K562 (cell line): ENCODE data around the gene MCFD2. TPM values are rescaled to one million over a fixed set of nuclear protein-coding genes. Genes with fewer than 3 reads are reported as not detected.
A peak's percentile ranks its signal among the peaks of the same experiment; 100 is the strongest.

ENCODE experiments used
- BACH1 ChIP-seq: fragments of 200-800 bp; sonication (Bioruptor generic); IDR thresholded peaks from 2 replicates; pipeline ENCODE4 v1.6.1; 2016; ENCODE audit warnings: missing genetic modification characterization, missing compliant biosample characterization
- BRD4 ChIP-seq: fragments of 200-600 bp; sonication (generic); IDR thresholded peaks from 2 replicates; pipeline ENCODE4 v1.6.1; 2017; ENCODE audit warnings: inconsistent platforms
- BRD9 ChIP-seq: fragments of 450-650 bp; IDR thresholded peaks from 2 replicates; pipeline ENCODE4 v1.6.1; 2018; ENCODE audit warnings: low read depth; ENCODE audit not compliant: partially characterized antibody
- C11orf30 ChIP-seq: fragments of 450-650 bp; IDR thresholded peaks from 2 replicates; pipeline ENCODE4 v1.6.1; 2016; ENCODE audit warnings: low read depth, mild to moderate bottlenecking
- CEBPZ ChIP-seq: fragments of 150-350 bp; IDR thresholded peaks from 2 replicates; pipeline ENCODE4 v1.6.1; 2014; ENCODE audit warnings: low read depth, mild to moderate bottlenecking, low read length, borderline replicate concordance
- DACH1 ChIP-seq: fragments of 450-650 bp; IDR thresholded peaks from 2 replicates; pipeline ENCODE4 v1.6.1; 2018; ENCODE audit not compliant: partially characterized antibody
- E2F3 ChIP-seq: fragments of 250-450 bp; sonication (Bioruptor Pico); IDR thresholded peaks from 2 replicates; pipeline ENCODE4 v1.4.0; 2020; ENCODE audit warnings: mild to moderate bottlenecking
- EGR1 ChIP-seq: fragments of 450-650 bp; conservative IDR thresholded peaks from 2 replicates; pipeline ENCODE4 v1.6.1; 2017; ENCODE audit warnings: mild to moderate bottlenecking
- FOXM1 ChIP-seq, 2 experiments: fragments of 450-650 bp in 1 of 2; sonication (generic) in 1 of 2; formaldehyde crosslinking in 1 of 2; IDR thresholded peaks; 2 replicates each; pipeline versions ENCODE4 v1.6.1 to v1.9.0; 2017 to 2022; ENCODE audit warnings: low read depth in 2 of 2, mild to moderate bottlenecking in 2 of 2, missing genetic modification reagents in 1 of 2, moderate library complexity in 1 of 2
- MCM7 ChIP-seq, 2 experiments: fragments of 450-650 bp; IDR thresholded peaks; 2 replicates each; pipeline ENCODE4 v1.6.1; 2016 to 2018
- MLLT1 ChIP-seq, 2 experiments: fragments of 450-650 bp; IDR thresholded peaks; 2 replicates each; pipeline ENCODE4 v1.6.1; 2016
- NCOR1 ChIP-seq: fragments of 450-650 bp; IDR thresholded peaks from 2 replicates; pipeline ENCODE4 v1.6.1; 2016; ENCODE audit warnings: mild to moderate bottlenecking, moderate library complexity
- NR2F6 ChIP-seq: fragments of 450-650 bp; formaldehyde crosslinking; IDR thresholded peaks from 2 replicates; pipeline ENCODE4 v1.4.0; 2020; ENCODE audit warnings: mild to moderate bottlenecking
- OTX1 ChIP-seq: fragments of 450-650 bp; formaldehyde crosslinking; IDR thresholded peaks from 2 replicates; pipeline ENCODE4 v1.4.0; 2022; ENCODE audit warnings: mild to moderate bottlenecking
- PREB ChIP-seq: sonication (generic); formaldehyde crosslinking; IDR thresholded peaks from 2 replicates; pipeline ENCODE4 v1.8.1; 2023; ENCODE audit warnings: mild to moderate bottlenecking, missing genetic modification reagents
- RBM25 ChIP-seq: fragments of 200-400 bp; formaldehyde crosslinking; IDR thresholded peaks from 2 replicates; pipeline ENCODE4 v1.6.1; 2018; ENCODE audit warnings: low read length, low read depth, moderate library complexity; ENCODE audit not compliant: severe bottlenecking
- RBM39 ChIP-seq: fragments of 200-400 bp; formaldehyde crosslinking; optimal IDR thresholded peaks from 2 replicates; pipeline ENCODE3; 2018; ENCODE audit warnings: low read depth, low read length
- RCOR1 ChIP-seq, 2 experiments: IDR thresholded peaks; 2 replicates each; pipeline ENCODE4 v1.6.1; 2012; ENCODE audit warnings: low read depth in 2 of 2, low read length in 2 of 2, borderline replicate concordance in 1 of 2, improper control_type of control experiment in 1 of 2
- TEAD1 ChIP-seq, 2 experiments: fragments of 450-650 bp in 1 of 2; sonication (generic) in 1 of 2; formaldehyde crosslinking; IDR thresholded peaks; 2 replicates each; pipeline versions ENCODE4 v1.4.0 to v1.8.0; 2020 to 2022; ENCODE audit warnings: mild to moderate bottlenecking in 2 of 2, missing genetic modification reagents in 1 of 2
- TFAP4 ChIP-seq: sonication (generic); formaldehyde crosslinking; IDR thresholded peaks from 2 replicates; pipeline ENCODE4 v1.8.0; 2022; ENCODE audit warnings: missing genetic modification reagents, mild to moderate bottlenecking, moderate library complexity, borderline replicate concordance
- ZNF3 ChIP-seq: fragments of 250-450 bp; sonication (Bioruptor Pico); IDR thresholded peaks from 2 replicates; pipeline ENCODE4 v1.5.0; 2021; ENCODE audit warnings: mild to moderate bottlenecking, moderate library complexity
- ZNF561 ChIP-seq: fragments of 450-650 bp; formaldehyde crosslinking; conservative IDR thresholded peaks from 2 replicates; pipeline ENCODE4 v1.4.0; 2020; ENCODE audit warnings: mild to moderate bottlenecking, moderate library complexity
- ZNF79 ChIP-seq: fragments of 250-450 bp; sonication (Bioruptor Pico); IDR thresholded peaks from 2 replicates; pipeline ENCODE4 v1.4.0; 2020; ENCODE audit warnings: low read depth, mild to moderate bottlenecking, moderate library complexity
- polyA plus RNA-seq, 8 experiments: library from polyadenylated mRNA; depleted of rRNA in 4 of 8; stranded (reverse) in 5 of 8; unstranded in 3 of 8; fragments of >200 nt; fragmentation: Nextera tagmentation in 2 of 8; fragmentation: Illumina TruSeq in 1 of 8; extraction: Ambion mirVana in 2 of 8; extraction: Trizol in 1 of 8; gene quantifications; 2 replicates each; pipeline versions ENCODE4 v1.2.1 to v1.2.3, GENCODE V29; 2011 to 2014; ENCODE audit warnings: inconsistent platforms in 1 of 8, missing spikeins in 1 of 8
- total RNA-seq, 7 experiments: library from RNA; depleted of rRNA in 6 of 7; stranded (reverse); fragments of >200 nt in 6 of 7; fragmentation: Illumina TruSeq in 2 of 7; extraction: Trizol in 2 of 7; gene quantifications; 2 replicates each; pipeline versions ENCODE4 v1.2.1 to v1.2.3, GENCODE V29; 2011 to 2021; ENCODE audit warnings: low replicate concordance in 1 of 7

The MCFD2 gene
- total and polyA plus RNA-seq, 9 of the 15 experiments (the other 6 are each of a cell fraction or from before 2014, with no cell fraction given), result 78.6 to 237 (median 123) TPM

GRCh38 chr2:46954951-46955571, 39.5 kb upstream of the MCFD2 start (continued):
- no peak for TF ChIP-seq BRD9
- TF ChIP-seq TFAP4 (CRISPR knock-in tag), result peak; percentile 43; the same call in 1 of the 2 replicates
- TF ChIP-seq BRD4, result no peak
- TF ChIP-seq NR2F6, result no peak
- TF ChIP-seq E2F3, result no peak
- no peak for TF ChIP-seq BACH1
- peak in 1 of 2 experiments; percentile 88; a peak in 2 of 4 replicates for TF ChIP-seq TEAD1 (CRISPR knock-in tag; IDR thresholded peaks at IDR 0.05)
- no peak for TF ChIP-seq RBM39
- TF ChIP-seq MCM7 (IDR thresholded peaks at IDR 0.05), result no peak
- no peak for TF ChIP-seq RBM25
- TF ChIP-seq ZNF79 (CRISPR knock-in tag), result no peak
- peak in 1 of 2 experiments; percentile 28; a peak in 1 of 4 replicates for TF ChIP-seq RCOR1 (IDR thresholded peaks at IDR 0.05; ENCODE audit: borderline replicate concordance in 1 of 2, low read depth in 2 of 2, low read length in 2 of 2)
- TF ChIP-seq ZNF3 (CRISPR knock-in tag), result no peak
- TF ChIP-seq NCOR1, result peak; percentile 15; the same call in 1 of the 2 replicates
- TF ChIP-seq PREB (CRISPR knock-in tag), result no peak
- TF ChIP-seq ZNF561, result no peak
- TF ChIP-seq CEBPZ, result no peak
- TF ChIP-seq C11orf30, result peak; percentile 5; the same call in 1 of the 2 replicates
- no peak for TF ChIP-seq OTX1 (CRISPR knock-in tag)
- peak in 1 of 2 experiments; percentile 55; a peak in 1 of 4 replicates for TF ChIP-seq MLLT1 (IDR thresholded peaks at IDR 0.05)
- peak; percentile 76 for TF ChIP-seq EGR1
- TF ChIP-seq DACH1, result no peak
- TF ChIP-seq FOXM1 (IDR thresholded peaks at IDR 0.05; ENCODE audit: low read depth), result no peak
- no peak for TF ChIP-seq FOXM1 (CRISPR knock-in tag; IDR thresholded peaks at IDR 0.05; ENCODE audit: low read depth)
